HG03558 (cell line): Measurements from ENCODE around the gene METTL14.

ENCODE experiments used
- ATAC-seq: cut with Tn5 transposase; IDR thresholded peaks from one replicate; pipeline ENCODE4 v1.9.1; 2021; ENCODE audit warnings: moderate number of reproducible peaks; ENCODE audit not compliant: unreplicated experiment; ENCODE audit errors: extremely low read depth

METTL14 gene

GRCh38 chr4:118732591-118733330 lies 47.6 kb downstream of the METTL14 start:
- ATAC-seq, result no peak

GRCh38 chr4:118734491-118735205 lies 49.5 kb downstream of the METTL14 start:
- no peak for ATAC-seq

GRCh38 chr4:118736900-118737299 lies 51.7 kb downstream of the METTL14 start:
- ATAC-seq, result no peak

GRCh38 chr4:118738090-118738489 lies 52.9 kb downstream of the METTL14 start:
- no peak for ATAC-seq

- no peak for ATAC-seq
Measured at GRCh38 chr4:118739022-118739713, 54.0 kb downstream of the METTL14 start.

GRCh38 chr4:118740869-118741268 lies 55.7 kb downstream of the METTL14 start:
- ATAC-seq, result no peak

GRCh38 chr4:118741301-118741855 lies 56.2 kb downstream of the METTL14 start:
- no peak for ATAC-seq

- ATAC-seq, result no peak
Measured at GRCh38 chr4:118742050-118742449, 56.9 kb downstream of the METTL14 start.

GRCh38 chr4:118743867-118744266 lies 58.7 kb downstream of the METTL14 start:
- no peak for ATAC-seq

- ATAC-seq, result no peak
Measured at GRCh38 chr4:118745357-118745756, 60.2 kb downstream of the METTL14 start.

GRCh38 chr4:118746251-118746919 lies 61.2 kb downstream of the METTL14 start:
- ATAC-seq, result no peak

- no peak for ATAC-seq
Measured at GRCh38 chr4:118749347-118749988, 64.3 kb downstream of the METTL14 start.

- ATAC-seq, result no peak
Measured at GRCh38 chr4:118751629-118752323, 66.6 kb downstream of the METTL14 start.

- no peak for ATAC-seq
Measured at GRCh38 chr4:118752551-118752950, 67.4 kb downstream of the METTL14 start.

- ATAC-seq, result no peak
Measured at GRCh38 chr4:118753096-118753495, 67.9 kb downstream of the METTL14 start.

- ATAC-seq, result no peak
Measured at GRCh38 chr4:118753685-118754084, 68.5 kb downstream of the METTL14 start.

GRCh38 chr4:118754890-118755289 lies 69.7 kb downstream of the METTL14 start:
- ATAC-seq, result no peak

- ATAC-seq, result no peak
Measured at GRCh38 chr4:118755438-118756226, 70.4 kb downstream of the METTL14 start.
